LNCAP (cell line): Measurements from ENCODE around the gene KIAA0319L.
A peak's percentile ranks its signal among the peaks of the same experiment; 100 is the strongest.

ENCODE experiments used
- CTCF ChIP-seq: fragments of 450-650 bp; IDR thresholded peaks from 2 replicates; pipeline ENCODE4 v1.5.1; 2017; ENCODE audit warnings: mild to moderate bottlenecking

KIAA0319L gene

DNA sequence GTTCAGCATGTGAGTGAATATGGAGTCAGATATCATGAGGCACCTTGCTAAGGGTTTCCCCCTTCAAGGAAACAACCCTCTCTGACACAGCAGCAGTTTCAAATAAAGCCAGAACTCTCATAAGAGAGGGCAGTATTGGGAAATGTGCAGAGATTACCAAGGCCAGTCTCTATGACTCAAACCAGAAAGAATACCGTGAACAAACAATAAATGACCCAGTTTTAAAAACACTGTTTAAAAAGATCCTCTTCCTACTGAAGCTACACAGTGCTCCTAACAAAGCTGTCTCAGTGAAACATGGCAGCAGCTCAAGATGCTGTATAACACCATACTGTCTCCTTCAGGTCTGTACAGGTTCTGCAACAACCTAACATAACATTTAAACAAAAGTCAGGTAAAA is 102.6 kb downstream of the KIAA0319L start:
- peak; percentile 35; the same call in 1 of the 2 replicates for TF ChIP-seq CTCF

DNA sequence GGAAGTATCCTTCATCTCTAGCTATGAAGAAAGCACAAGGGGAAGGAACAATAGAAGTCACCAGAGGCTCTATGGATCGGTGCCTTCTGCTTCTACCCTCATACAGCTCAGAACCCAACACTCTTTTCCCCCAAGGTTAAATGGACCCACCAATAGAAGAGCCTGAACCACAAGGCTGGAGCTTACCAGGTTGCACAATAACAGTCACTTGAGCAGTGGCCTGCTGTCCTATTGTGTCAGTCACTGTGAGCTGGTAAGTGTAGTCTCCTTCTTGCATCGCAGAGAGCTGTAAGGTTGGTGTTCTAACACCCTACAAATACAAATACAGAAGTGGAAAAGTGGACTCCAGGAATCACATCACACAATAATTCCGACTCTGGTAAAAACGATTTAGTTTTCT is 103.0 kb downstream of the KIAA0319L start:
- TF ChIP-seq CTCF, result no peak

GRCh38 chr1:35453031-35453430 is 104.2 kb downstream of the KIAA0319L start:
- no peak for TF ChIP-seq CTCF

- no peak; the same call in 1 of the 2 replicates for TF ChIP-seq CTCF
Measured at GRCh38 chr1:35452106-35452774, 105.0 kb downstream of the KIAA0319L start.

GRCh38 chr1:35451125-35451528 is 106.1 kb downstream of the KIAA0319L start:
- TF ChIP-seq CTCF, result peak; percentile 94

DNA sequence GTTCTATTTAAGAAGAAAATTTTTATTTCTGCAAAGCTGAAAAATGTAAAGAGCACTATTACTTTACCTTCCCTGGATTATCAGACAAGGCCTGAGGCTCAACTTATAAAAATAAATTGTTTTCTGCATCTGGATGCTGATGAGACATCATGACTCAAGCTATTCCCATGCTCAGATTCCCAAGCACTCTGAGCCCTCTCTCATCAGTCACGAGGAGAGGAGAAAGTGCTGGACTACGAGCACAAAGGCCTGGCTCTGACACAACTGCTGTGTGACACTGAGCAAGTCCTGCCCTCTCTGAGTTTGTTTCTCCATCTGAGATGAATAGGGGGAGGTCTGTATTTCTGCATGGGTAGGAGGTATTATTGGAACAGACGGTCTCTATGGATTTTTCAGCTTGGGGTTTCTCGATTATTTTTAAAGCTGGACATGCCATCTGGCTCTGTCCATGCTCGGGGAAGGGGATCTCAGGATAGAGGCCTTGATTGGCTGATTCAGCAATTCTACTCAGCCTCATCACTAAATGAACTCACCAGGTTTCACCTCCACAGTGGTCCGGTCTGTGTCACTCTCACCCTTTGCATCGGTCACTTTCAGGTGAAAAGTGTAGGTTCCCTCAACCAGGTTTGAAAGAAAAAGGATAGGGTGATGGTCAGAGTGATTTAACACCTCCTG is 107.7 kb downstream of the KIAA0319L start:
- no peak for TF ChIP-seq CTCF

DNA sequence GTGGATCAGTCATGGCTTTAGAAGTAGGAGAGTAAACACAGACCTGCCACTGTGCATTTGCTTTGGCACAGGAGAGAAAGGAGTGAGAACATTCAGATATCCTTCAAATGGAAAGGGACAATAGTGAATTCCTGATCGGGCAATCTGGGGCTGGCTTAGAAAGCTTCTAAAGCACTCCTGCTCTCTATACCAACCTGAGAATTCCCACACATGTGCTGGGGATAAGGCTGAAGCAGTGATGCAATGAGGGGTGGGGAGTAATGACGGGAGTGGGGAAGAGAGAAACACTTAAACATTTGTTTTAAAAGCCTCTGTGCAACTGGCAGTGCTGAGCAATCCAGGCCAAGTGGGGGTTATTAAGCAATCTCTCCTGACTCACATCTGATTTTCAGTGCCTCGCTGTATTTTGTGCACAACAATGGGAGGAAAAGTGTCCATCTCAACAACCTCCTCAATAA is 108.8 kb downstream of the KIAA0319L start:
- TF ChIP-seq CTCF, result no peak
